T-helper 22 cell (primary cell): ENCODE measurements around the gene FAM221A.
"Not testable (repeated sequence)": the region's sequence is repeated elsewhere in the genome, so short reads cannot be mapped to it uniquely, and the experiment has no call there.

ENCODE experiments used
- DNase-seq: peaks from one replicate; pipeline ENCODE4 v3.0.0-alpha.2; 2020; ENCODE audit warnings: low read depth

The FAM221A gene, protein sequence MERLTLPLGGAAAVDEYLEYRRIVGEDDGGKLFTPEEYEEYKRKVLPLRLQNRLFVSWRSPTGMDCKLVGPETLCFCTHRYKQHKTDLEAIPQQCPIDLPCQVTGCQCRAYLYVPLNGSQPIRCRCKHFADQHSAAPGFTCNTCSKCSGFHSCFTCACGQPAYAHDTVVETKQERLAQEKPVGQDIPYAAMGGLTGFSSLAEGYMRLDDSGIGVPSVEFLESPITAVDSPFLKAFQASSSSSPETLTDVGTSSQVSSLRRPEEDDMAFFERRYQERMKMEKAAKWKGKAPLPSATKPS

DNA sequence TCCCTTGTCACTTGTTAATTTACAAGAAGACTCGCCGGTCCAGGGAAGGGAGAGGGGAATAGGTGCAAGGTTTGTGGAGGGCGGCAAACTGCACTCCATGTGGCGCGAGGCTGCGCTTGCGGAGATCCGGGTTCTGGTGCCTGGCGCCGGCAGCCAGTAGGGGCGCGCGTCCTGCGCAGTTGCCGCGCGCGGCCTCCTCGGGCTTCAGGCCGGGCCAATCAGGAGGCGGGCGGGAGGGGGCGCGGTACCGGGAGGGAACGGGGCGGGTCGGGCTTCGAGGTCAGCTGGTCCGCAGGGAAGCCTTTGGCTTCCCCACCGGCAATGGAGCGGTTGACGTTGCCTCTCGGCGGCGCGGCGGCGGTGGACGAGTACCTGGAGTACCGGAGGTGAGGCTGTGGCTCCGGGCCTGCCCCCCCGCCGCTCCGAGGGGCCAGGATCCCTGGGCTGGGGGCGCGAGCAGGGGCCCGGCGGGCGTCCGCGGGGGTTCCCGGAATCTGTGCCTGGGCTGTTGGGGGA, at the start of gene FAM221A:
FAM221A (plus strand) TSS at position 302 of the 516 bp plus-strand sequence; CDS start at position 322, 20 bp downstream.
- peak; percentile 77 for DNase-seq

DNA sequence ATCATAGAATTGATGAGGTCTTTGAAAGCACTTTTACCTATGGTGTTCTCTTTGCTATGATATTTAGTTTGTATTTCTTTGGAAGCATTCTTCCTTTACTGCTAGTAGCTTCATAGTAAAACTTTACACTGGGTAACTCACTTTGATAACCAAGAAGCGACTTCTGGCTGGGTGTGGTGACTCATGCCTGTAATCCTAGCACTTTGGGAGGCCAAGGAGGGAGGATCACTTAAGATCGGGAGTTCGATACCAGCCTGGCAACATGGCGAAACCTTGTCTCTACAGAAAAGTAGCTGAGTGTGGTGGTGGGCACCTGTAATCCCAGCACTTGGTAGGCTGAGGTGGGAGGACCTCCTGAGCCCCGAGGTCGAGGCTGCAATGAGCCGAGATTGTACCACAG, 46.6 kb upstream of the FAM221A start:
- DNase-seq = no peak

DNA sequence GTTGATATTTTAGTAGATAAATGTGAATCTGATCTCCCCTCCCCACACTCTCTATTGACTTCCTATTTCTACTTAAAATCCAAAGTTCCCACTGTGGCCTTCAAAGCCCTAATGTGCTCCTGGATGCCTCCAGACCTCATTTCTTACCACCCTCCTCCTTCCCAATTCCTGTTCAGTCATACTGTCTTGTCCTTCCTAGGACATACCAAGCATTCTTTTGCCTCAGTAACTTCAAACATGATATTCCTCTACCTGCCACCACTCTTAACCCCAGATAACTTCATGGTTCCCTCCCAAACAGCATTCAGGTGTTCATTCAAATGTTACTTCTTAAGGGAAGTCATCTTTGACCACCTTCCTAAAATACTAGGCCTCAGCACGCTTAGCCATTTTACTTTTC, 34.2 kb upstream of the FAM221A start:
- DNase-seq = no peak

DNA sequence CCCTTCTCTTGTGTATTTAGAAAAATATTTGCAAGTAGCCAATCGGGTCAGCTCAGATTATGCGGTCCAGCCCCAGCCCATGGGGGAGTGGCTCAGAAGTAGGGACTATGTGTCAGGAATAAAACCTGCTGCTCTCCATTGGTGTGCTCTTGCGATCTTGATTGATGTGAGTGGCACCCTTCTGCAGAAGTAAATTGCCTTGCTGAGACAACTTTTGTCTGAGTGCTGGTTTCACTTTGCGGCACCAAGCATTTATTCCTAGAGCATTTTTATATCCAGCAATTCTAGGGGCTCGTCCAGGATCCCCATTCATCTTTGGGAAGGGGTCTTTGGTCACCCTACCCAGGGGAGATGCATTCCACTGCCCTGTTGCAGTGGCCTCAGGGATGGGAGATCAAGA, 26.1 kb upstream of the FAM221A start:
- DNase-seq = no peak

DNA sequence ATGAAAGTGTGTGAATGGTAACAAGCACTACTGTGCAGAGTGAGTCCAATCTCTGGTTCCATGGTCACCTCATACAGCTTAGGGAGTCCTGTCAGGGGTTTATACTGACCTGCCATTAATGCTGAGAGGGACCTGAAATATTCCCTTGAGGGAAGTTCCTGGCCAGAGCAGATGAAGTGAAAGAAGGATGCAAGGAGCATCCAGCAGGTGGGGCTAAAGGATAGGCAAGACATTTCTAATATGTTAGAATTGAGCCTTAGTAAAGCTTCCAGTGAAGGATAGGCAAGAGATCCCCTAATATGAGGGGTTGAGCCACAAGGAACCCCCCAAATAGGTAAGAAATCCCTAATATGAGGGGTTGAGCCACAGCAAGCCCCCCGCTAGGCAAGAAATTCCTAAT, 25.5 kb upstream of the FAM221A start:
- no peak for DNase-seq

DNA sequence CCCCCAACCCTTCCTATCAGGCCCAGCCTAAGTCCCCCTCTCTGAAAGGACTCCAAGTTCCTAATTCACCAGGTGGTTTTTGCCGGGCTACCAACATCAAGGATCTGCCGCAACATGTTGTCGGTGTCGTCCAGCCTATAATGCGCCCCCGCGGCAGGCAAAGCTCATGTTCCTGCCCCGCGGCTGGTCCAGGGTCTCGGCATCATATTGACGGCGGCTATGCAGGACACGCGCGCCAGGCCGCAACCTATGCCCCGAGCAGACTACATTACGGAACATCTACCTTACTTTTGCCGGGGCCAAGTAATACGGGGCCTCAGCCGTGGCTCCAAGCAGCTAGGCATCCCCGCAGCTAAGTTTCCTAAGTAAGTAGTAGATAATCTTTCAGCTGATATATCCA, 24.6 kb upstream of the FAM221A start:
- no peak for DNase-seq

DNA sequence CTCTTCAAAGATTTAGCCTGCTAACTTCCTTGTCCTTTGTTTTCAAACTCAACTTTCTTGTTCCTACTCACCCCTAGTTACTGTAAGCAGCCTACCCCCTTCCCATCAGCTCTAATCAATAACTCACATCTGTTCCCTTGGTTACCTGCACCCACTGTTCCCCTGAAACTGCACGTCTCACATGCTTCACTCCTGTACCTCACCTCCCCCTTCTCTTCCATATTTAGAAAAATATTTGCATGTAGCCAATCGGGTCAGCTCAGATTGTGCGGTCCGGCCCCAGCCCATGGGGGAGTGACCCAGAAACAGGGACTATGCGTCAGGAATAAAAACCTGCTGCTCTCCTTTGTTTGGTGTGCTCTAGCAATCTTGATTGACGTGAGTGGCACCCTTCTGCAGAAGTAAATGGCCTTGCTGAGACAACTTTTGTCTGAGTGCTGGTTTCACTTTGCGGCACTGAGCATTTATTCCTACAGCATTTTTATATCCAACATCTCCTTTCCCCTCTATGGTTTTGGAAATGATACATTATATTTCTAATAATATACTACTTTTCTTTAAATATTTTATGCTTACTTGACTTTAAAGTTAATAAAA, 21.1 kb upstream of the FAM221A start:
- DNase-seq = no peak

DNA sequence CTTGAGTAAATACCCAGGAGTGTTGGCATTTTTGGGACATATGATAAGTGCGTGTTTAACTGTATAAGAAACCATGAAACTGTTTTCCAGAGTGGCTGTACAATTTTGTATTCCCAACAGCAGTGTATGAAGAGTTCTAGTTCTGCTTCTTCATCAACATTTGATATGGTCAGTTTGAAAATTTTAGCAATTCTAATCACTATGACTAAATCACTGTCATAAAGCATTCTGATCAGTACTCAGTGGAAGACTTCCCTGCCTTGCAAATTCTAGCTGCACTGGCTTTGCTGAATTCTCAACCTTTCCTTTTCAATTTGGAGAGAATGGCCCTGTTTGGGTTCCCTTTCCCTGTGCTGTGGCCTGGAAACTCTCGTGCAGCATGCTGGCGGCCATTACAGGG, 18.6 kb upstream of the FAM221A start:
- no peak for DNase-seq

DNA sequence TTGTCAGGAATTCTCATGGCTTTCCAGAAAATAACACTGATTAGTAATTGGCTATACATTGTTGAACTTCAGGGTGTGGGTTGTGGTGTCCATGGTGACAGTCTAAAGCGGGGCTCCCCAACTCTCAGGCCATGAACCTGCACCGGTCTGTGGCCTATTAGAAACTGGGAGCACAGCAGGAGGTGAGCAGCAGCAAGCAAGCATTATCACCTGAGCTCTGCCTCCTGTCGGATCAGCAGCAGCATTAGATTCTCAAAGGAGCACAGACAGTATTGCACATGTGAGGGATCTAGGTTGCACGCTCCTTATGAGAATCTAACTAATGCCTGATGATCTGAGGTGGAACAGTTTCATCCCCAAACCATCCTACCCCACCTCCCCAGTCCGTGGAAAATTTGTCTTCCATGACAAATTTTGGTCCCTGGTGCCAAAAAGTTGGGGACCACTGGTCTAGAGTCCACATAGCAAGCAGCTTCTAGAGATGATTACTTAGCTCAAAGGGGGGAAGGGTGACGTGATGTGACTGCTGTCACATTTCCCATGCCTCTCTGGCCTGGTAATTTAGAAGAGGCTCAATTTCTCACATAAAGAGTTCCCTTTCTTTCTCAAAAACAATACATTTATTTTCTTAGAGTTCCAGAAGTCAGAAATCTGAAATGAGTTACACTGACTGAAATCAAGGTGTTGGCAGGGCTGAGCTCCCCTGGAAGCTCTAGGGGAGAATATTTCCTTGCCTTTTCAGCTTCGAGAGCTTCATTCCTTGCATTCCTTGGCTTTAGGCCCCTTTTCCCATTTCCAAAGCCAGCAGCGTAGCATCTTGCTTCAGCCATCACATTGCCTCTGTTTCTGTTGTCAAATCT, 17.6 kb upstream of the FAM221A start:
- no peak for DNase-seq

DNA sequence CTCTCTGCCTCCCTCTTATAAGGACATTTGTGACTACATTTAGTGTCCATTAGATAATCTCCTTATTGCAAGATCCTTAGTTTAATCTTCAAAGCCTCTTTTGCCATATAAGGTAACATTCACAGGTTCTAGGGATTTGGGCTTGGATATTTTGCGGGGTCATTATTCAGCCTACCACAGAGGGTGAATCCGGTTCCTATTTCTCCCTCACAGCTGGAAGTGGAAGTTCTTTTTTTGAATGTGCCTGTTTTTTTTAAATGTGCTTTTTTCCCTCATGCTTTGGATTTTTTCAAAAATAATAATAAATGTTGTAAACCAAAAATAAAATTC, 17.1 kb upstream of the FAM221A start:
- no peak for DNase-seq

DNA sequence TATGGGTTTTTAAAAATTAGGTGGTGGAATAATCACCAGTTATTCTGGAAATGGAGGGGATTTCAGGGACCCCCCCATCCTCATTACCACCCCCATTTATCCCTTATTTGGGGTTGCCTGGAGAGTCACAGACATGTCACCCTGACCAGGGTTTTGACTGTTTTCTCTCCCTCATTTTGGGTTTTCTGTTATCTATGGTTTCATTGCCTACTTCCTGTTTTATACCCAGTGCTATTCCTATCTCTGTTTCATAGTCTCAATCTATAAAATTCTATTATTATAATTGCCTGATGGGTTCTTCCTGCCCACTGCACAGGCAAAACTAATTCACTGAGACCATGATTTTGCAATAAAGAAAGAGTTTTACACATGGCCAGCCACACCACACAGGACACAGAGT, 15.9 kb upstream of the FAM221A start:
- no peak for DNase-seq

DNA sequence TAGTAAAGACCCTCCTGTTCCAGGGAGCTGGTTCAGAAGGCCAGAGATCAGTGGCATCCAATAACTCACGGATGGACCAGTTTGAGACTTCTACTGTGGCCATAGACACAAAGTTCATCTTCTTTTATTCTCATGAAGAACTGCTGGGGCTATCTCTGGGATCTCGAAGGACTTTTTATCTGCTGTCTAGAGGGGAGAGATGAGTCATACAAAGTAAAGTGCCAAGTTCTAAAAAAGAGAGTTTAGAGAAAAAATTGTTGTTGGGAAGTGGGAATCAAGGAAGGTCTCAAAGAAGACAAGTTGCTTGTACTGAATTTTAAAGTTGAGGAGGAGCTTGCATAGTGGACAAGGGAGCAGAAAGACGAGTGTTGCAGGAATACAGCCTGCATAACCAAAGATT, 8.0 kb upstream of the FAM221A start:
- DNase-seq = no peak

DNA sequence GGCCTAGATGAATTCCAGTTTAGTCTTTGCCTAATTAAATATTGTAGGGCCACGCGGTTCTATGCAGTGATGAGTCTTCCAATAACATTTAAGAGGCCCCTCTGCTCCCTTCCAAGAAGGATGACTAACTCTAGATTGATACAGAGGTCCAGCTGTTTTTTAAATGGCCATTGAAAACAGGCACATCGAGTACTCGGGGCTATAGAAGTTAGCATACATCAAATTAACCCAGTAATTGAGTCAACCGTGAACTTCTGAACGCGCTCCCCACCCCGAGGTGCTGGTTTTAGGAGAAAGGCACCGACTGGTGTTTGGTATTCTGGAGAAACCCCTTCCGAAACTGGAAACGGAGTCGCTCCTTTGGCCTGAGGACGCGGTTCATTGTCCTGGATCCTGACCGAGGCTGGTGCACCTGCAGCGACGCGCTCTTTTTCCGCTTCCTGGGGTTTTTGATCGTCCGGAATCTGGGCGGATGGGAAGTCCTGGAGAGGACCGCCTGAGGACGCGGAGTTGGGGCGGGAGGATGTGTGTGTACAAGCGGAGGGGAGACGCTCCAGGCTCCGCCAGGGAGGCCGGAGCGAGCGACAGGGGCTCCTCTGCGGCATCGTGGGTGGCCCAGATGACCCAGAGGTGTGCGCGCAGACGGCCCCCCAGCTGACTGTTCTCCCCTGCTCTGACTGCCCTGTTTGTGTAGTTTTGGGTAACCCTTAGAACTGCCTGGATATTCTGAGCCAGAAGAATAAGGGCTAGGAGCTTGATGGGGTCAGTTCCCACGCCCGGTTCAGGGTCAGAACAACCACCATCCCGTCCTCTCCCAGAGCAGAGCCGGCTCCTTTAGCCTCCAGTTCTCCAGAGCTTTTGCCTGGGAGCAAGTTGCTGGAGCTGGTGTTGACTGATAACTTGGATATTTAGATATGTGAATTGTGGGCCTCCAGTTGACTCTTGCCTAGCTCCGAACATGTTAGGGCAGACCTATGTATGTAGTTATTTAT, 711 bp downstream of the FAM221A start:
- peak; percentile 30 for DNase-seq

DNA sequence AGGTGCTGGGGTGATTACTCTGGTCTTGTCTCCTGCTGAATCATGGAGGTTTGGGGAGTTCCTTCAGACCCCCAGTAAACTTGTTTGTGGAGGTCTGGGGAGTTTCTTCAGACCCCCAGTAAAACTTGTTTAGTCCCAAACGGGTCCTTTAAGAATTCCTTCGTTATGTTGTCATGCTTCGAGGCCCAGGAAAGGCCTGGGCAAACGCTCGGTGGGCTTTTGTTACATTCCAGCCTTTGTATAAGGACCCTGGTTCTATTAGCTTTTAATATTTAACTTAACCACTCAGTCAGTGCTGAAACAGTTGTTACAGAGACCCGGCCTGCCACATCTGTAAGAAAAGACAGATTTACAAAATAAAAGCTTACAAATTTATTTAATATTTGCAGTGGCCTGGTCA, 4.0 kb downstream of the FAM221A start:
- DNase-seq = not testable (repeated sequence)

DNA sequence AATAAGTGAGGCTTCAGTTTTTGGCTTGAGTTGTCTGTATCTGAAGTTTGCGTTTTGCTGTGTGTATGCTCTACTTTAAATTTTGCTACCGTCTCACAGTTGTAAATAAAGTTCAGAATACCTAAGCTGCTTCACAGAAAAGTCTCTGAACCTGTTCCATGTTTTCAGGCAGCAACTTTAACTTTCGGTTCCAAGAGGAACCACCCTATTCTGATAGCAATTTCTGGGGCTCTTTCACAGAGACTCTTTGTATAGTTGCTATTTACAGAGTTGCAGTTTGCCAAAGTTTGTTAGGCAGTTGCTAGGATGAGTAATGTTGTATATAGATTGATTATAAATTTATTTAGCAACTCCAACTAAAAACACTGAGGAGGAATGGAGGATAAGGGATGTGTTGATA, 5.7 kb downstream of the FAM221A start:
- no peak for DNase-seq

DNA sequence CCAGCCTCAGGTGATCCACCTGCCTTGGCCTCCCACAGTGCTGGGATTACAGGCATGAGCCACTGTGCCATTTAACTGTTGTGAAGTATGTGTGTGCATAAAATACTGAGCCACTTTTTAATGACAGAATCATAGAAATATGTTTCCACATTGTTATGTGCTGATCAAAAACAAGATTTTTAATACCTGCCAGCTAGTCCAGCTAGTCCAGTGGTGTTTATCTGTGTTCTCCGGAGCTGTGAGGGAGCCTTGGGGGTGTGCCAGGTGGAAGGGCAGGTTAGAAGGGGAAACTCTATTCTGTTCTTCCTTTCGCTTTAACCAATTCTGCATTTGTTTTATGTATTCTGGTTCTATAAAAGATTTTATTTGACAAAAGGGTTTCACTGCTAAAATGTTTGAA, 7.0 kb downstream of the FAM221A start:
- DNase-seq = no peak

DNA sequence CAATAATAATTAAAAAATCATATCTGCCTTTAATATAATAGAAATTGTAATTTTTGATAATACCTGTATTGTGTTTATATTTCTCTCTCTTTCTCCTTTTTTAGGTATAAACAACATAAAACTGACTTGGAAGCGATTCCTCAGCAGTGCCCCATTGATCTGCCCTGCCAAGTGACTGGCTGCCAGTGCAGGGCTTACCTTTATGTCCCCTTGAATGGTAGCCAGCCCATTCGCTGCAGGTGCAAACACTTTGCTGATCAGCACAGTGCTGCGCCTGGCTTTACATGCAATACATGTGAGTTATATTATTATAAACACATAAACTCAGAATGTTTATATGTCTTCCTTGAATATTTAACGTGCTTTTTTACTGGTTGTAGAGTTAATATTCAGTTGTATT, 9.2 kb downstream of the FAM221A start:
- no peak for DNase-seq

DNA sequence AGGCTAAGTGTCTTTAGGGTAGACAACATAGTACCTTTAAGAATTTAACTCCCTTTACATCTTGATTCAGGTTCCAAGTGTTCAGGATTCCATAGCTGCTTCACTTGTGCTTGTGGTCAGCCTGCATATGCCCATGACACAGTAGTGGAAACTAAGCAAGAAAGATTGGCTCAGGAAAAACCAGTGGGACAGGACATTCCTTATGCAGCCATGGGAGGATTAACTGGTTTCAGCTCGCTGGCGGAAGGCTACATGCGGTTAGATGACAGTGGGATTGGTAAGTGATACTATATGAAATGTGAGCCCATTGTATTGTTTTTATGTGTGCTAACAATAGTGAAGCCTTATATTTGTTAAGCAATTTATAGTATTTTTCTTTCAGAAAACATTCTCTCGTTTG, 11.3 kb downstream of the FAM221A start:
- DNase-seq = no peak

DNA sequence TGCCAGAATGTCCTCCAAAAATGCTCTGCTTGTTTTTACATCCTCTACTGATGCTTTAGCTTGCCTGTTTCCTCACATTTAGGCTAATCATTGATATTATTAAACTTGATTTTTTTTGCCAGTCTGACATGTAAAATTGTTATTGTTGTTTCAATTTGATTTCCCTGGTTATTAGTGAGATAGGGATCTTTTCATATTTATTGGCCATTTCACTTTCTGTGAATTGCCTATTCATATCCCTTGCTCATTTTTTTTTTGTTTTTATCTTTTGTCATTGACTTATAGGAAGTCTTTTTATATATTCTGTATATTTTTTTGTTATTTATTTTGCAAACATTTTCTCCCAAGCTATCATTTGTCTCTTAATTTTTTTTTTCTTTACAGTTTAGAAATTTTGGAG, 13.2 kb downstream of the FAM221A start:
- DNase-seq = no peak

DNA sequence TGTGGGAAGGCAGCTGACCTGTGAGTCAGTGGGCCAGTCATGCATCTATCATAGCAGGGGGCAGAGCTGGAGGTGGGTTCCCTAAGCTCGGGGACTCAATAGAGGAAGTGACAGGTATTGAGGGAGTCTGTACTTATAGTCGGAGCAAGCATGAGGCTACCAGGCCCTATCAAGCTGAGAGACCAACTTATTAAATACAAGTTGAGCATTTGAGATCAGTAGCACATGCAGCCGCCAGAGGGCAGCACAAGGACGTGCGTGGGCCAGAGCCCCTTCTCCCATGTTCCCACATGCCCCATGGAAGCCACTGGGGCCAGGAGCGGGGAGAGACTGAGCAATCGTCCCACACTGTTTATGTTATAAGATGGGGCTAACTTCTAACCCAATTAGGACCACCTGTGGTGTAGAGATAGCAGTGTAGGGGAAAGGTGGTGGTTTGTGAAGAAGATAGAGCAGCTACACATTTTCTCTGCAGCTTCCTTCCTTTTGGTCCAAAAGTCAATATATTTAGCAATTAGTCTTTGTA, 17.0 kb downstream of the FAM221A start:
- peak; percentile 10 for DNase-seq

DNA sequence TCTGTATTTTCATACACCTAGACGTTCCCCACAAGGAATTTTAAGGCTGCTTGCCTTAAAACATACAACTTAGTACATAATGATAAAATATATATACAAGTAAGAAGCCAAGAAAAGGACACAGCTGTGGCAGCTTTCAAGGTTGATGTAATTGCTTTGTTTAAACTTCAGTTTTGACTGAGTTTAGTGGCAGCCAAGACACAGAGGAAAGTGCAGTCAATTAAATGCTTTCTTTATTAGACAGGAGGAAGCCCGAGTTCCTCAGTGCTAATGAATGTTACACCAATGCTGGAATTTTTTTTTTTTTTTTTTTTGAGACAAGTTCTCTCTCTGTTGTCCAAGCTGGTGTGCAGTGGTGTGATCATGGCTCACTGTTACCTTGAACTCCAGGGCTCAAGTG, 18.8 kb downstream of the FAM221A start:
- DNase-seq = no peak

DNA sequence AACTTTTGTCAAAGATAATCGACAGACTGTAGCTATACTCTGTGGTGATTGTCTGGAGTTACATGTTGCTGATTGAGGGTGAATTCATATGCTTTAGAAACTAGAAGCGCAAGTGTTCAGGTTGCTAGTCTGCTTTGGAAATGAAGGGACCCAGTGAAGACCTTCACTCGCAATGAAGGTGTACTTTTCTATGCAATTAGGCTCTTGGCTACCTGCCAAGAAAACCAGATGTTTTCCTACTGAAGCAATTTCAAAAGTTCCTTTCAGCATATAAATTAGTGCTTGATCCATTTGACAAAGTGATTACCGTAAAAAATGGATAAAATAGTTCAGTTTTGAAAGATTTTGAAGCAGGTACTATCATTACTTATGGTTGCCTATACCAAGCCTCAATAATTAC, 20.0 kb downstream of the FAM221A start:
- DNase-seq = no peak
